ENCODE measurements around the gene TRMT11. TPM values are rescaled to one million over a fixed set of nuclear protein-coding genes. Genes with fewer than 3 reads are reported as not detected.
"Not testable (repeated sequence)": the region's sequence is repeated elsewhere in the genome, so short reads cannot be mapped to it uniquely, and the experiment has no call there.

Gene TRMT11
- total and polyA plus RNA-seq, 4 donors = 9.9 to 46.1 (median 15.3) TPM

DNA sequence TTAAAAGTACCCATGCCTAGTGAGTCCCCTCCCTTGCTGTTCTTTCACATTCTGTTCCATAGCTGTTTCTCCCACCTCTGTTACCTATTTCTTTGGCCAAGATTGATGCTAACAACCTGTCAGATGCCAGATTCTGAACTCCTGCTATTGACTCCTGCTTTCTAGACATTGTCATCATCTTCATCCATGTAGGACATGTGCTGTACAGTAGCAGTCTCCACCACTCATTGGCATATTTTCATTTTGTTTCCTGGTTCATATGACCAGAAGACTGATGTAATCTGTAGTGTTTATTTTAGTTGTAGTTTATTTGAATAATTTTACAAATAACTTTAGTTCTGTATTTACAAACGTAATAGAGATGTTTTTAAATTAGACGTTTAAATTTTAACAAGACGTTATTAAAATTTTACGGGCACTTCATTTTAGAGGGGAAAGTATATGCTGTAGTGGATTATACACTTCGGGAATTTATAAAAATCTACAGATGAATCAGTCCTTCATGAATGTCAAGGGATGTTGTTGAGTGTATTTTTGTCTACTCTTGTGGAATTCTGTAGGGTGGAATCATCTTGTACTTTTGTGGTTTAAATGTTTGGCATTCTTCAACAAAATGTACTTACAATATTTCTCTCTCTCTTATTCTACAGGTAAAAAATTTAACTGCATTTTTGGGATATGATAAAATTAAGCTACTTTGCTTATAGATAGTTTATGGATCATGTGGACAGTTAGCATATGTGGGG is 34.1 kb downstream of the TRMT11 start:
- 93 to 96% methylated on average over 5 of the region's 5 CpGs for WGBS, 2 donors
- no peak for ATAC-seq (ENCODE audit: insufficient read depth, low FRiP score)
- H3K4me3 ChIP-seq = no peak overlapping the region
- TF ChIP-seq, protein P1, sequence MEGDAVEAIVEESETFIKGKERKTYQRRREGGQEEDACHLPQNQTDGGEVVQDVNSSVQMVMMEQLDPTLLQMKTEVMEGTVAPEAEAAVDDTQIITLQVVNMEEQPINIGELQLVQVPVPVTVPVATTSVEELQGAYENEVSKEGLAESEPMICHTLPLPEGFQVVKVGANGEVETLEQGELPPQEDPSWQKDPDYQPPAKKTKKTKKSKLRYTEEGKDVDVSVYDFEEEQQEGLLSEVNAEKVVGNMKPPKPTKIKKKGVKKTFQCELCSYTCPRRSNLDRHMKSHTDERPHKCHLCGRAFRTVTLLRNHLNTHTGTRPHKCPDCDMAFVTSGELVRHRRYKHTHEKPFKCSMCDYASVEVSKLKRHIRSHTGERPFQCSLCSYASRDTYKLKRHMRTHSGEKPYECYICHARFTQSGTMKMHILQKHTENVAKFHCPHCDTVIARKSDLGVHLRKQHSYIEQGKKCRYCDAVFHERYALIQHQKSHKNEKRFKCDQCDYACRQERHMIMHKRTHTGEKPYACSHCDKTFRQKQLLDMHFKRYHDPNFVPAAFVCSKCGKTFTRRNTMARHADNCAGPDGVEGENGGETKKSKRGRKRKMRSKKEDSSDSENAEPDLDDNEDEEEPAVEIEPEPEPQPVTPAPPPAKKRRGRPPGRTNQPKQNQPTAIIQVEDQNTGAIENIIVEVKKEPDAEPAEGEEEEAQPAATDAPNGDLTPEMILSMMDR (IDR thresholded peaks at IDR 0.05; ENCODE audit: control extremely low read depth, extremely low read depth) = no peak
- no peak overlapping the region for H3K27ac ChIP-seq (ENCODE audit: low read depth in 1 of 2, low read length in 1 of 2)
- peaks cover 0 to 7% (median 0%) of the 10 kb centered on the region in 5 donors for H3K4me1 ChIP-seq (ENCODE audit: control insufficient read depth in 5 of 5, insufficient read depth in 5 of 5, low read length in 5 of 5)
- no peaks in the 10 kb centered on the region for H3K27me3 ChIP-seq (ENCODE audit: control insufficient read depth in 3 of 3, insufficient read depth in 3 of 3, low read length in 2 of 3)
- peaks cover 4 to 29% (median 18%) of the 10 kb centered on the region in 4 donors for H3K36me3 ChIP-seq (ENCODE audit: control insufficient read depth in 4 of 4, insufficient read depth in 4 of 4, low read length in 4 of 4)
- peaks cover 0 to 3% (median 0%) of the 10 kb centered on the region in 4 donors for H3K9me3 ChIP-seq (ENCODE audit: control insufficient read depth in 4 of 4, insufficient read depth in 3 of 4, low read length in 3 of 4)
- H3K9ac ChIP-seq (ENCODE audit: insufficient read depth in 1 of 2, low read length in 2 of 2) = no peak overlapping the region
- no peak for DNase-seq

DNA sequence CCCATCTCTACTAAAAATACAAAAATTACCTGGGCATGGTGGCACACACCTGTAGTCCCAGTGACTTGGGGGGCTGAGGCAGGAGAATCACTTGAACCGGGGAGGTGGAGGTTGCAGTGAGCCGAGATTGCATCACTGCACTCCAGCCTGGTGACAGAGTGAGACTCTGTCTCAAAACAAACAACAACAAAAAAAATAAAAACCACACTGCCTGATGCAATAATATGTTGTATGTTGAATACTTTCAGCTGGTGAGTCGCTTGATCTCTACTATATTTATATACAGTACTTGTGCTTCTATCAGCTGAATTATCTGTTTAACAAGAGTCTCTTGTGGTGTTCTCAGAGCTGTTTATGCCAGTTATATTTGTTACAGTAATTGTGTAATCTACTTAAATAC is 37.1 kb downstream of the TRMT11 start:
- H3K9ac ChIP-seq (ENCODE audit: insufficient read depth in 1 of 2, low read length in 2 of 2); ATAC-seq (ENCODE audit: insufficient read depth, low FRiP score); H3K27ac ChIP-seq (ENCODE audit: low read depth in 1 of 2, low read length in 1 of 2); H3K9me3 ChIP-seq (ENCODE audit: control insufficient read depth in 4 of 4, insufficient read depth in 3 of 4, low read length in 3 of 4); H3K27me3 ChIP-seq (ENCODE audit: control insufficient read depth in 3 of 3, insufficient read depth in 3 of 3, low read length in 2 of 3); H3K4me1 ChIP-seq (ENCODE audit: control insufficient read depth in 5 of 5, insufficient read depth in 5 of 5, low read length in 5 of 5); H3K4me3 ChIP-seq: not testable (repeated sequence)
- peaks cover 4 to 24% (median 16%) of the 10 kb centered on the region in 4 donors for H3K36me3 ChIP-seq (ENCODE audit: control insufficient read depth in 4 of 4, insufficient read depth in 4 of 4, low read length in 4 of 4)
- DNase-seq = peak in 2 of 3 donors; percentile 17 to 24
- 78 to 83% methylated on average over 3 of the region's 3 CpGs for WGBS, 2 donors

GRCh38 chr6:126026001-126026400 is 39.7 kb downstream of the TRMT11 start:
- no peaks in the 10 kb centered on the region for H3K27me3 ChIP-seq (ENCODE audit: control insufficient read depth in 3 of 3, insufficient read depth in 3 of 3, low read length in 2 of 3)
- no peaks in the 10 kb centered on the region for H3K9me3 ChIP-seq (ENCODE audit: control insufficient read depth in 4 of 4, insufficient read depth in 3 of 4, low read length in 3 of 4)
- no peak for ATAC-seq (ENCODE audit: insufficient read depth, low FRiP score)
- TF ChIP-seq, protein P1 (IDR thresholded peaks at IDR 0.05; ENCODE audit: control extremely low read depth, extremely low read depth) = no peak
- no peaks in the 10 kb centered on the region for H3K4me1 ChIP-seq (ENCODE audit: control insufficient read depth in 5 of 5, insufficient read depth in 5 of 5, low read length in 5 of 5)
- H3K4me3 ChIP-seq = no peak overlapping the region
- WGBS, 2 donors = 86 to 97% methylated on average over 2 of the region's 2 CpGs
- H3K27ac ChIP-seq (ENCODE audit: low read depth in 1 of 2, low read length in 1 of 2) = no peak overlapping the region
- peaks cover under 1 to 17% (median 15%) of the 10 kb centered on the region in 4 donors for H3K36me3 ChIP-seq (ENCODE audit: control insufficient read depth in 4 of 4, insufficient read depth in 4 of 4, low read length in 4 of 4)
- no peak overlapping the region for H3K9ac ChIP-seq (ENCODE audit: insufficient read depth in 1 of 2, low read length in 2 of 2)
- DNase-seq = no peak

DNA sequence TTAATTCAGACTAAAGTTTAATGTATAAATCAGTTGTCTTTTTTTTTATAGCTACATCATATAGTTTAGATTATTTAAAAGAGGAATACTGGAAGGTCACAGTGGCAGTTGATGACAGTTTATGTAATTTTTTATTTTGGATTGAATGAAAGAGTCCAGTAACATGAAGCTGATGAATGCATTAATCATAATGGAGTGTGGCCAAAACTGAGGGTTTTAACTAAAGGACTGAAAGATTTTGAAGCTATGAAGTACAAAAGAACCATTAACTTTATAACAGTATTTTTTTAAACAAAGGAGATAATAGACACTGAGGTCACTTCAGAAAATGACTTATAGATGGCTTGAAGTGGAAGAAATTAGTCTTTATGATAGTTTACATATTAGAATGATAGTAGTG is 41.3 kb downstream of the TRMT11 start:
- peaks cover 1 to 14% (median 7%) of the 10 kb centered on the region in 4 donors for H3K36me3 ChIP-seq (ENCODE audit: control insufficient read depth in 4 of 4, insufficient read depth in 4 of 4, low read length in 4 of 4)
- no peak for DNase-seq
- no peak overlapping the region for H3K9ac ChIP-seq (ENCODE audit: insufficient read depth in 1 of 2, low read length in 2 of 2)
- no peak for ATAC-seq (ENCODE audit: insufficient read depth, low FRiP score)
- H3K9me3 ChIP-seq (ENCODE audit: control insufficient read depth in 4 of 4, insufficient read depth in 3 of 4, low read length in 3 of 4) = no peaks in the 10 kb centered on the region
- H3K27ac ChIP-seq (ENCODE audit: low read depth in 1 of 2, low read length in 1 of 2) = no peak overlapping the region
- TF ChIP-seq, protein P1 (IDR thresholded peaks at IDR 0.05; ENCODE audit: control extremely low read depth, extremely low read depth) = no peak
- H3K4me1 ChIP-seq (ENCODE audit: control insufficient read depth in 5 of 5, insufficient read depth in 5 of 5, low read length in 5 of 5) = no peaks in the 10 kb centered on the region
- no peaks in the 10 kb centered on the region for H3K27me3 ChIP-seq (ENCODE audit: control insufficient read depth in 3 of 3, insufficient read depth in 3 of 3, low read length in 2 of 3)
- no peak overlapping the region for H3K4me3 ChIP-seq

Measured in lung (tissue), 12 donors.